ENCODE data around the gene WAC.

DNA sequence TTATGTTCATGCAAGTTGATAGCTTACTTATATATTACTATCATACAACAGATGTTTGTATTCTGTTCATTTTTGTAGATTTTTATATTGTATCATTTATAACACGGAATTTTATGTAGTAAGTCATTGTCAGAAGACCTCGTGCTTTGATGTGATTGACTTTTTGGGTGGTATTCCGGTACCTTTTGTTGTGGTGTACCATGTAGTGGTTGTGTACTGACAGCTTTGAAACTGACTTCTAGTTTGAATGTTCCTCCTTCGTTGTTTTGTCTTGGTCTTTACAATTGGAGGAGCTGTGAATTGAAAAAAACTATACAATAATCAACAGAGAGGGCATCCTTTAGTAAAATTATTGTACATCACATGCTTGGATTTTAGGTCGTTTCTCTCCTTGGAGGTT is 61.5 kb downstream of the WAC start:
- TF ChIP-seq POLR2A (IDR thresholded peaks at IDR 0.05) = no peak
- TF ChIP-seq, protein P1, sequence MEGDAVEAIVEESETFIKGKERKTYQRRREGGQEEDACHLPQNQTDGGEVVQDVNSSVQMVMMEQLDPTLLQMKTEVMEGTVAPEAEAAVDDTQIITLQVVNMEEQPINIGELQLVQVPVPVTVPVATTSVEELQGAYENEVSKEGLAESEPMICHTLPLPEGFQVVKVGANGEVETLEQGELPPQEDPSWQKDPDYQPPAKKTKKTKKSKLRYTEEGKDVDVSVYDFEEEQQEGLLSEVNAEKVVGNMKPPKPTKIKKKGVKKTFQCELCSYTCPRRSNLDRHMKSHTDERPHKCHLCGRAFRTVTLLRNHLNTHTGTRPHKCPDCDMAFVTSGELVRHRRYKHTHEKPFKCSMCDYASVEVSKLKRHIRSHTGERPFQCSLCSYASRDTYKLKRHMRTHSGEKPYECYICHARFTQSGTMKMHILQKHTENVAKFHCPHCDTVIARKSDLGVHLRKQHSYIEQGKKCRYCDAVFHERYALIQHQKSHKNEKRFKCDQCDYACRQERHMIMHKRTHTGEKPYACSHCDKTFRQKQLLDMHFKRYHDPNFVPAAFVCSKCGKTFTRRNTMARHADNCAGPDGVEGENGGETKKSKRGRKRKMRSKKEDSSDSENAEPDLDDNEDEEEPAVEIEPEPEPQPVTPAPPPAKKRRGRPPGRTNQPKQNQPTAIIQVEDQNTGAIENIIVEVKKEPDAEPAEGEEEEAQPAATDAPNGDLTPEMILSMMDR (IDR thresholded peaks at IDR 0.05) = no peak
- TF ChIP-seq POLR2AphosphoS5 (IDR thresholded peaks at IDR 0.05) = no peak

Measured in stomach (tissue), 4 donors.